GM18502 (cell line): Measurements from ENCODE around the gene KRT81.
"Not testable (repeated sequence)": the region's sequence is repeated elsewhere in the genome, so short reads cannot be mapped to it uniquely, and the experiment has no call there.

Experiments
- ATAC-seq: cut with Tn5 transposase; IDR thresholded peaks from one replicate; pipeline ENCODE4 v1.9.1; 2021; ENCODE audit warnings: mild to moderate bottlenecking; ENCODE audit not compliant: unreplicated experiment, poor library complexity

The KRT81 gene

GRCh38 chr12:52278575-52279421, 12.5 kb downstream of the KRT81 start:
- peak; percentile 65 for ATAC-seq

- no peak for ATAC-seq
These were observed 13.7 kb downstream of the KRT81 start for GRCh38 chr12:52277486-52278245.

GRCh38 chr12:52275686-52276085, 15.6 kb downstream of the KRT81 start:
- ATAC-seq = no peak

- ATAC-seq = no peak
These were observed 16.7 kb downstream of the KRT81 start, which contains the start of gene KRT86 for GRCh38 chr12:52274521-52275120. TSS of gene KRT86 (plus strand) at chr12:52274645. CDS start at chr12:52301917, 27,272 bp downstream.

- ATAC-seq = no peak
These were observed 20.2 kb downstream of the KRT81 start for GRCh38 chr12:52271158-52271557.

GRCh38 chr12:52270541-52271070, 20.7 kb downstream of the KRT81 start:
- ATAC-seq = no peak

GRCh38 chr12:52268212-52268611, 23.1 kb downstream of the KRT81 start:
- no peak for ATAC-seq

GRCh38 chr12:52267699-52268098, 23.6 kb downstream of the KRT81 start:
- ATAC-seq = no peak

GRCh38 chr12:52267266-52267665, 24.1 kb downstream of the KRT81 start:
- ATAC-seq = no peak

GRCh38 chr12:52266514-52266913, 24.8 kb downstream of the KRT81 start:
- no peak for ATAC-seq

- no peak for ATAC-seq
These were observed 26.9 kb downstream of the KRT81 start for GRCh38 chr12:52264435-52264825.

- no peak for ATAC-seq
These were observed 27.4 kb downstream of the KRT81 start for GRCh38 chr12:52263761-52264434.

- no peak for ATAC-seq
These were observed 29.0 kb downstream of the KRT81 start for GRCh38 chr12:52262286-52262685.

GRCh38 chr12:52261208-52261484, 30.2 kb downstream of the KRT81 start:
- no peak for ATAC-seq

GRCh38 chr12:52260361-52261207, 30.8 kb downstream of the KRT81 start:
- ATAC-seq = no peak

- no peak for ATAC-seq
These were observed 31.6 kb downstream of the KRT81 start for GRCh38 chr12:52259657-52260243.

- ATAC-seq = no peak
These were observed 32.9 kb downstream of the KRT81 start for GRCh38 chr12:52258335-52258901.

GRCh38 chr12:52257922-52258321, 33.4 kb downstream of the KRT81 start:
- ATAC-seq = not testable (repeated sequence)

GRCh38 chr12:52257074-52257551, 34.2 kb downstream of the KRT81 start:
- ATAC-seq = no peak
